Measurements from ENCODE around the gene RUNDC1. TPM values are rescaled to one million over a fixed set of nuclear protein-coding genes. Genes with fewer than 3 reads are reported as not detected.

Gene RUNDC1
- total RNA-seq (14.9 TPM), polyA plus RNA-seq (10 to 100 TPM; 10.6 to 15.2 (median 13.2) TPM)

DNA sequence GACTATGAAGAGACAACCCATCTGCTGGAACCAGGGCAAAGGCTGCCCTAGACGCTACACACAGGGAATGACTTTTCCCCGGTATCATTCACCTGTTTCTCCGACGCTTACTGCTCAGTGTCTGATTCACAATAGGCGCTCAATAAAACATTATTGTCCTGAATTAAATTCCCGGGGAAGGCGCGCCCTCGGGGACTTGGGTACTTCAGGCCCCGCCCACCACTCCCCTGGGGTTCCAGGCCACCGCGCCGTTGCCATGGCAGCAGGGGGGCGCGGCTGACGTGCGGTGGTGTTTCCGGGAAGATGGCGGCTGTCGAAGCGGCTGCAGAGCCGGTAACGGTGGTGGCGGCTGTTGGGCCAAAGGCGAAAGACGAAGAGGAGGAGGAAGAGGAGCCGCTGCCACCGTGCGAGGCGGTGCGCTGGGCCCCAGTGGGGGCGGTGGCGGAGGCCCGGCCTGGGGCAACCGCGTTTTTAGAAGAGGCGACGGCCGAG lies at the start of gene RUNDC1:
Gene RUNDC1, plus strand, starts transcription at position 292 of the 492 bp plus-strand sequence. Its CDS starts 12 bp downstream, at position 304.
- H3K27ac Mint-ChIP-seq, result peak within 1 kb of the TSS; percentile 97 to 98 (median 97)

GRCh38 chr17:42937712-42938596 lies 42.4 kb upstream of the RUNDC1 start:
- Mint-ChIP-seq H3K27ac (no peak overlapping the region), H3K27me3 (peaks cover 12% of the 10 kb centered on the region), H3K36me3 (no peaks in the 10 kb centered on the region), H3K4me3 (no peak overlapping the region), H3K9me3 (peaks cover 0 to 1% (median 0%) of the 10 kb centered on the region in 7 donors), H3K4me1 (no peaks in the 10 kb centered on the region)
- ATAC-seq (ENCODE audit: low read depth in 2 of 2) (no peak), DNase-seq (peak in 2 of 3 donors; percentile 19 to 43)
- Histone ChIP-seq H3K4me3 (ENCODE audit: low read depth, low read length) (no peak overlapping the region), H3K36me3 (ENCODE audit: control insufficient read depth, insufficient read depth, low read length) (no peaks in the 10 kb centered on the region), H3K27ac (ENCODE audit: insufficient read depth, low read length, poor library complexity, severe bottlenecking) (no peak overlapping the region), H3K9me3 (ENCODE audit: control insufficient read depth in 2 of 2, low read length in 2 of 2) (no peaks in the 10 kb centered on the region), H3K27me3 (ENCODE audit: control insufficient read depth, insufficient read depth, low read length) (peaks cover 2% of the 10 kb centered on the region), H3K4me1 (ENCODE audit: control insufficient read depth, insufficient read depth, low read length, poor library complexity, severe bottlenecking) (no peaks in the 10 kb centered on the region)

More for the DNA sequence above, at the start of gene RUNDC1:
- peak within 1 kb of the TSS; percentile 88 for H3K4me3 ChIP-seq (ENCODE audit: low read depth, low read length)
- no peaks in the 10 kb centered on the region for H3K36me3 ChIP-seq (ENCODE audit: control insufficient read depth, insufficient read depth, low read length)
- no peaks in the 10 kb centered on the region for H3K9me3 ChIP-seq (ENCODE audit: control insufficient read depth in 2 of 2, low read length in 2 of 2)
- Mint-ChIP-seq H3K27me3 (peaks cover 4% of the 10 kb centered on the region), H3K36me3 (peaks cover 3% of the 10 kb centered on the region), H3K9me3 (peaks cover 0 to 2% (median 0%) of the 10 kb centered on the region in 7 donors), H3K4me1 (peaks cover 11 to 44% (median 28%) of the 10 kb centered on the region in 4 donors), H3K4me3 (peak within 1 kb of the TSS; percentile 97 to 100 (median 98))
- H3K4me1 ChIP-seq (ENCODE audit: control insufficient read depth, insufficient read depth, low read length, poor library complexity, severe bottlenecking), result peaks cover 21% of the 10 kb centered on the region
- peak; percentile 86 to 91 (median 88) for DNase-seq
- peak; percentile 79 for ATAC-seq (ENCODE audit: low read depth in 2 of 2)
- H3K27me3 ChIP-seq (ENCODE audit: control insufficient read depth, insufficient read depth, low read length), result no peaks in the 10 kb centered on the region
- peak within 1 kb of the TSS; percentile 85 for H3K27ac ChIP-seq (ENCODE audit: insufficient read depth, low read length, poor library complexity, severe bottlenecking)

GRCh38 chr17:42944211-42944610 lies 36.2 kb upstream of the RUNDC1 start:
- ATAC-seq (ENCODE audit: low read depth in 2 of 2) (no peak), DNase-seq (no peak)
- Mint-ChIP-seq H3K4me3 (no peak overlapping the region), H3K4me1 (peaks cover 0 to 4% (median 0%) of the 10 kb centered on the region in 4 donors), H3K36me3 (peaks cover 9% of the 10 kb centered on the region), H3K27ac (no peak overlapping the region), H3K9me3 (no peaks in the 10 kb centered on the region), H3K27me3 (peaks cover 5% of the 10 kb centered on the region)
- no peaks in the 10 kb centered on the region for H3K36me3 ChIP-seq (ENCODE audit: control insufficient read depth, insufficient read depth, low read length)
- H3K4me3 ChIP-seq (ENCODE audit: low read depth, low read length), result no peak overlapping the region
- no peaks in the 10 kb centered on the region for H3K9me3 ChIP-seq (ENCODE audit: control insufficient read depth in 2 of 2, low read length in 2 of 2)
- peaks cover 2% of the 10 kb centered on the region for H3K27me3 ChIP-seq (ENCODE audit: control insufficient read depth, insufficient read depth, low read length)
- no peak overlapping the region for H3K27ac ChIP-seq (ENCODE audit: insufficient read depth, low read length, poor library complexity, severe bottlenecking)
- no peaks in the 10 kb centered on the region for H3K4me1 ChIP-seq (ENCODE audit: control insufficient read depth, insufficient read depth, low read length, poor library complexity, severe bottlenecking)

DNA sequence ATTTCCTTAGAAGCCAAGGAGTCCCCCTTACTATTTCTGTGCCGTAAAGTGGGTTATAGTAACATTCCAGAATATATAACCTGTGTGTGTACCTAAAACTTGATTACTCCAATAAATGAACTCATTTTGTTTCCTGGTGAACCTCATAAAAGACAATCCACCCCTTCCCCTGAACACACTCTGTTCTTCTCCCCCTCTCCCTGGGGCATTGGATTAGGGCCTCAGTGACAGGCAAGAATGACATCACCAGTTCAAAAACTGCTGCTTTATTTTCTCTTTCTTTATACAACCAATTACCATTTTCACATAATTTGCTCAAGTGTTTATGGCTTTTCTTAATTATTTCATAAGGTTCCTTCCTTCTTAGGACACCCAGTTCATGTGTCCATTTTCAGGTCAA lies 33.6 kb upstream of the RUNDC1 start:
- Mint-ChIP-seq H3K27ac (no peak overlapping the region), H3K4me1 (peaks cover 0 to 7% (median 2%) of the 10 kb centered on the region in 4 donors)
- ATAC-seq (ENCODE audit: low read depth in 2 of 2), result no peak

DNA sequence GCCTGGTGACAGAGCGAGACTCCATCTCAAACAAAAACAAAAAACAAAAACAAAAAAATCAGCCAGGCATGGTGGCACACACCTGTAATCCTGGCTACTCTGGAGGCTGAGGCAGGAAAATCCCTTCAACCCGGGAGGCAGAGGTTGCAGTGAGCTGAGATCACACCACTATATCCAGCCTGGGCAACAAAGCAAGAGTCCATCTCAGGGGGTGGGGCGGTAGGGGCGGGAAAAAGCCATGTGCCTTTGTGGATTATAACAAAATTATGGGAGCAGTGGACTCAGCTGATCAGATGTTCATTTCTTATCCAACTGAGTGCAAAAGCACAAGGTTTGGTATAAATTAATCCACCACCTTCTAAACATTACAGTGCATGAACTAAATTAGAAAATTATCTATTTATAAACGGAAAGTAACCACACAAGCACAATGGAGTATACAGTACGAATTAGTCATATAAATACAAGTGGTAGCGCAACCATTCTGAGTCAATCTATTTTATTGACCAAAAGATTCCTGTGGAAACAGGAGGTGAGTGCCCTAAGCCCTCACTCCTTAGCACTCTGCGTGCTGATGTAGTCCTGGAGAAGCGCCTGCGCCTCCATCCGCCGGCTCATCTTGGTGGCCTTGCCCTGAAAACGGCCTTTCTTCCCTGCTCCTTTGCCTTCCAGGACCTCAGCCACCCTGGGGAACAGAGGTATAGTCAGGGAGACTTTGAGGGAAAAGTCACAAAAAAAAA lies 30.2 kb upstream of the RUNDC1 start:
- no peaks in the 10 kb centered on the region for H3K9me3 Mint-ChIP-seq
- no peak overlapping the region for H3K27ac ChIP-seq (ENCODE audit: insufficient read depth, low read length, poor library complexity, severe bottlenecking)
- H3K4me3 ChIP-seq (ENCODE audit: low read depth, low read length), result no peak overlapping the region
- H3K27ac Mint-ChIP-seq, result peak overlapping the region in 1 of 3 donors; percentile 76
- H3K36me3 ChIP-seq (ENCODE audit: control insufficient read depth, insufficient read depth, low read length), result peaks cover 45% of the 10 kb centered on the region
- H3K9me3 ChIP-seq (ENCODE audit: control insufficient read depth in 2 of 2, low read length in 2 of 2), result no peaks in the 10 kb centered on the region
- ATAC-seq (ENCODE audit: low read depth in 2 of 2) (no peak), DNase-seq (no peak)
- H3K36me3 Mint-ChIP-seq, result peaks cover 47% of the 10 kb centered on the region
- no peaks in the 10 kb centered on the region for H3K4me1 ChIP-seq (ENCODE audit: control insufficient read depth, insufficient read depth, low read length, poor library complexity, severe bottlenecking)
- no peaks in the 10 kb centered on the region for H3K27me3 ChIP-seq (ENCODE audit: control insufficient read depth, insufficient read depth, low read length)
- H3K4me1 Mint-ChIP-seq, result peaks cover 0 to 7% (median 2%) of the 10 kb centered on the region in 4 donors
- no peaks in the 10 kb centered on the region for H3K27me3 Mint-ChIP-seq
- no peak overlapping the region for H3K4me3 Mint-ChIP-seq

More for the DNA sequence above, 33.6 kb upstream of the RUNDC1 start:
- Histone ChIP-seq H3K36me3 (ENCODE audit: control insufficient read depth, insufficient read depth, low read length) (peaks cover 15% of the 10 kb centered on the region), H3K4me1 (ENCODE audit: control insufficient read depth, insufficient read depth, low read length, poor library complexity, severe bottlenecking) (no peaks in the 10 kb centered on the region), H3K9me3 (ENCODE audit: control insufficient read depth in 2 of 2, low read length in 2 of 2) (no peaks in the 10 kb centered on the region), H3K4me3 (ENCODE audit: low read depth, low read length) (no peak overlapping the region), H3K27ac (ENCODE audit: insufficient read depth, low read length, poor library complexity, severe bottlenecking) (no peak overlapping the region), H3K27me3 (ENCODE audit: control insufficient read depth, insufficient read depth, low read length) (no peaks in the 10 kb centered on the region)
- Mint-ChIP-seq H3K27me3 (no peaks in the 10 kb centered on the region), H3K9me3 (no peaks in the 10 kb centered on the region), H3K36me3 (peaks cover 27% of the 10 kb centered on the region), H3K4me3 (no peak overlapping the region)
- no peak for DNase-seq

- ATAC-seq (ENCODE audit: low read depth in 2 of 2) (no peak), DNase-seq (no peak)
- no peaks in the 10 kb centered on the region for H3K27me3 Mint-ChIP-seq
- H3K27ac Mint-ChIP-seq, result peak overlapping the region in 1 of 3 donors; percentile 20
- H3K4me1 Mint-ChIP-seq, result peaks cover 0 to 7% (median 1%) of the 10 kb centered on the region in 4 donors
- peaks cover 57% of the 10 kb centered on the region for H3K36me3 Mint-ChIP-seq
- Histone ChIP-seq H3K27ac (ENCODE audit: insufficient read depth, low read length, poor library complexity, severe bottlenecking) (no peak overlapping the region), H3K4me1 (ENCODE audit: control insufficient read depth, insufficient read depth, low read length, poor library complexity, severe bottlenecking) (no peaks in the 10 kb centered on the region), H3K4me3 (ENCODE audit: low read depth, low read length) (no peak overlapping the region), H3K36me3 (ENCODE audit: control insufficient read depth, insufficient read depth, low read length) (peaks cover 68% of the 10 kb centered on the region), H3K27me3 (ENCODE audit: control insufficient read depth, insufficient read depth, low read length) (no peaks in the 10 kb centered on the region), H3K9me3 (ENCODE audit: control insufficient read depth in 2 of 2, low read length in 2 of 2) (no peaks in the 10 kb centered on the region)
- no peak overlapping the region for H3K4me3 Mint-ChIP-seq
- no peaks in the 10 kb centered on the region for H3K9me3 Mint-ChIP-seq
These were observed 26.7 kb upstream of the RUNDC1 start for GRCh38 chr17:42953669-42954068.

DNA sequence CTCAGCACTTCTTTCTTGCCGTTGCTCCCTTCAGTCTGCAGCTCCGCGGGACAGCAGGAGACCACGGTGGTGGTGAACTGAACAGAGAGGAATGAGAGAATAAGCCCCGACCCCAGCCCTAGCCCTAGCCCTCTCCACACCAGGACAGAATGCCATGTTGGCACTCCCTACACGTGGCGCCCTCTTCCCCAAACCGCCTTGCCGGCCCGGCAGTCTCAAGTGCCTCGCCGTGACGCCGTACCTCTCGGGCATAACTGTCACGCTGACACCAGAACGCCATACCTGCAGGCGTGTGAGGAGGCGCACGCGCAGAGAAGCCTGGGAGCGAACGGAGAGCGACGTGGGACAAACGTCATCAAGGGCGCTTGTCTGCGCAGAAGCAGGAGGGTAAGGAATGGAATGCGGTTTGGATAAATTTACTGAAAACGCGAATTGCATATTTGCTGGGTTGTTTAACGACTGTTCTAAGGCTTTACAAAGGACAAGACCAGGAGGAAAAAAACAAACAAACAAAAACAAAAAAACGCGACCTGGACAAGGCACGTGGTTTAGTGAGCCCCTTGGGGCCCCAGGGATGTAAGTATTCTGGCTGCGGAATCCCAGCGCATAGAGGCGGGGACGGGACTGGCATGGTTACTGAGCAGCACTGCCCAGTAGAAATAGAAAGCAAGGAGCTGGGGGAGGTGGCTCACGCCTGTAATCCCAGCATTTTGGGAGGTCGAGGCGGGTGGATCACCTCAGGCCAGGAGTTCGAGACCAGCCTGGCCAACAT lies 16.0 kb upstream of the RUNDC1 start, which contains the start of gene AARSD1:
Gene AARSD1, minus strand, starts transcription at position 294 of the 772 bp plus-strand sequence. Its CDS starts 14 bp downstream, at position 280.
- Histone ChIP-seq H3K27ac (ENCODE audit: insufficient read depth, low read length, poor library complexity, severe bottlenecking) (peak within 1 kb of the TSS; percentile 79), H3K36me3 (ENCODE audit: control insufficient read depth, insufficient read depth, low read length) (peaks cover 23% of the 10 kb centered on the region), H3K4me3 (ENCODE audit: low read depth, low read length) (peak within 1 kb of the TSS; percentile 93), H3K9me3 (ENCODE audit: control insufficient read depth in 2 of 2, low read length in 2 of 2) (no peaks in the 10 kb centered on the region), H3K27me3 (ENCODE audit: control insufficient read depth, insufficient read depth, low read length) (no peaks in the 10 kb centered on the region), H3K4me1 (ENCODE audit: control insufficient read depth, insufficient read depth, low read length, poor library complexity, severe bottlenecking) (peaks cover 15% of the 10 kb centered on the region)
- H3K4me3 Mint-ChIP-seq, result peak within 1 kb of the TSS; percentile 91 to 99 (median 94)
- H3K9me3 Mint-ChIP-seq, result no peaks in the 10 kb centered on the region
- H3K4me1 Mint-ChIP-seq, result peaks cover 5 to 28% (median 17%) of the 10 kb centered on the region in 4 donors
- peaks cover 6% of the 10 kb centered on the region for H3K27me3 Mint-ChIP-seq
- peak; percentile 85 to 94 (median 90) for DNase-seq
- peak; percentile 96 to 98 for ATAC-seq (ENCODE audit: low read depth in 2 of 2)
- H3K36me3 Mint-ChIP-seq, result peaks cover 18% of the 10 kb centered on the region
- H3K27ac Mint-ChIP-seq, result peak within 1 kb of the TSS; percentile 95 to 99 (median 96)

All from CD4-positive, CD25-positive, alpha-beta regulatory T cell (primary cell).